ENCODE data around the gene MICAL3.

MICAL3 gene

GRCh38 chr22:18059473-18059872 lies 35.1 kb upstream of the MICAL3 start:
- TF ChIP-seq ISL1 (CRISPR knock-in tag; IDR thresholded peaks at IDR 0.05): no peak

GRCh38 chr22:18059094-18059417 lies 34.7 kb upstream of the MICAL3 start:
- no peak for ATAC-seq
- no peak for TF ChIP-seq TSHZ2 (CRISPR knock-in tag; IDR thresholded peaks at IDR 0.05)
- no peak for TF ChIP-seq ZNF8 (CRISPR knock-in tag; IDR thresholded peaks at IDR 0.05)
- TF ChIP-seq ZFP30 (CRISPR knock-in tag; IDR thresholded peaks at IDR 0.05): no peak
- no peak for TF ChIP-seq TCF4 (CRISPR knock-in tag; IDR thresholded peaks at IDR 0.05; ENCODE audit: borderline replicate concordance)
- no peak for TF ChIP-seq ARNTL (CRISPR knock-in tag; IDR thresholded peaks at IDR 0.05; ENCODE audit: borderline replicate concordance, low read depth)
- TF ChIP-seq PPARA (CRISPR knock-in tag; IDR thresholded peaks at IDR 0.05; ENCODE audit: borderline replicate concordance): no peak
- no peak for TF ChIP-seq CREB5 (CRISPR knock-in tag; IDR thresholded peaks at IDR 0.05; ENCODE audit: low read depth)
- TF ChIP-seq CSDC2 (CRISPR knock-in tag; IDR thresholded peaks at IDR 0.05): no peak
- no peak for TF ChIP-seq GLIS3 (CRISPR knock-in tag; IDR thresholded peaks at IDR 0.05)
- TF ChIP-seq PATZ1 (CRISPR knock-in tag; IDR thresholded peaks at IDR 0.05; ENCODE audit: borderline replicate concordance): no peak
- TF ChIP-seq ISL1 (CRISPR knock-in tag; IDR thresholded peaks at IDR 0.05): no peak
- no peak for TF ChIP-seq CSRNP3 (CRISPR knock-in tag; IDR thresholded peaks at IDR 0.05)
- TF ChIP-seq POU6F1 (CRISPR knock-in tag; IDR thresholded peaks at IDR 0.05; ENCODE audit: borderline replicate concordance, low read depth): no peak
- no peak for TF ChIP-seq RARB (CRISPR knock-in tag; IDR thresholded peaks at IDR 0.05)

More at GRCh38 chr22:18059473-18059872, 35.1 kb upstream of the MICAL3 start:
- ATAC-seq: no peak

GRCh38 chr22:18058371-18059093 lies 34.2 kb upstream of the MICAL3 start:
- ATAC-seq: no peak
- TF ChIP-seq POU6F1 (CRISPR knock-in tag; IDR thresholded peaks at IDR 0.05; ENCODE audit: borderline replicate concordance, low read depth): no peak
- no peak for TF ChIP-seq ARNTL (CRISPR knock-in tag; IDR thresholded peaks at IDR 0.05; ENCODE audit: borderline replicate concordance, low read depth)
- TF ChIP-seq CSDC2 (CRISPR knock-in tag; IDR thresholded peaks at IDR 0.05): no peak
- no peak for TF ChIP-seq ZFP3 (CRISPR knock-in tag; IDR thresholded peaks at IDR 0.05)
- TF ChIP-seq BACH2 (CRISPR knock-in tag; IDR thresholded peaks at IDR 0.05; ENCODE audit: borderline replicate concordance): no peak
- TF ChIP-seq CREB5 (CRISPR knock-in tag; IDR thresholded peaks at IDR 0.05; ENCODE audit: low read depth): no peak
- TF ChIP-seq ESRRG (CRISPR knock-in tag; IDR thresholded peaks at IDR 0.05): no peak
- TF ChIP-seq ZC3H10 (CRISPR knock-in tag; IDR thresholded peaks at IDR 0.05): no peak
